Ammon's horn (tissue), 1 donor: Measurements from ENCODE around the gene CARD11.

Experiments
- DNase-seq: peaks from one replicate; pipeline ENCODE4 v3.0.0-alpha.2; 2016; ENCODE audit warnings: low spot score

The CARD11 gene

GRCh38 chr7:2872296-2872874 lies 171.3 kb downstream of the CARD11 start:
- peak; percentile 70 for DNase-seq

GRCh38 chr7:2870471-2870931 lies 173.2 kb downstream of the CARD11 start:
- DNase-seq = peak; percentile 54

GRCh38 chr7:2869981-2870380 lies 173.7 kb downstream of the CARD11 start:
- DNase-seq = no peak

- no peak for DNase-seq
These were observed 177.1 kb downstream of the CARD11 start for GRCh38 chr7:2866601-2867000.

GRCh38 chr7:2864999-2865670 lies 178.5 kb downstream of the CARD11 start:
- DNase-seq = peak; percentile 81

- DNase-seq = no peak
These were observed 179.3 kb downstream of the CARD11 start for GRCh38 chr7:2864204-2864985.

- DNase-seq = no peak
These were observed 180.1 kb downstream of the CARD11 start for GRCh38 chr7:2863461-2864066.

- no peak for DNase-seq
These were observed 180.8 kb downstream of the CARD11 start for GRCh38 chr7:2862831-2863361.

GRCh38 chr7:2861509-2861908 lies 182.2 kb downstream of the CARD11 start:
- no peak for DNase-seq

- DNase-seq = no peak
These were observed 183.0 kb downstream of the CARD11 start for GRCh38 chr7:2860627-2861133.

- no peak for DNase-seq
These were observed 183.7 kb downstream of the CARD11 start for GRCh38 chr7:2859952-2860351.

- DNase-seq = no peak
These were observed 185.0 kb downstream of the CARD11 start for GRCh38 chr7:2858621-2859020.

GRCh38 chr7:2856388-2857169 lies 187.1 kb downstream of the CARD11 start:
- no peak for DNase-seq
